WI38 (cell line): Measurements from ENCODE around the gene C1QTNF5.

ENCODE experiments used
- H3K4me3 ChIP-seq: 2 replicates; pipeline ENCODE4 v1.5.1; 2011; ENCODE audit warnings: low read depth, mild to moderate bottlenecking, control low read depth, low read length
- CTCF ChIP-seq: IDR thresholded peaks from 2 replicates; pipeline ENCODE4 v1.5.1; 2012; ENCODE audit warnings: low read depth, mild to moderate bottlenecking, control low read depth, low read length

Gene C1QTNF5

GRCh38 chr11:119337581-119338317, 2.9 kb downstream of the C1QTNF5 start:
- H3K4me3 ChIP-seq = peak overlapping the region; percentile 64
- no peak for TF ChIP-seq CTCF

- peak overlapping the region; percentile 64 for H3K4me3 ChIP-seq
- no peak for TF ChIP-seq CTCF
These were observed 3.8 kb downstream of the C1QTNF5 start for GRCh38 chr11:119336744-119337469.

- no peak for TF ChIP-seq CTCF
- 0 out of 2 replicates have a peak overlapping the region, but pooled peaks have one; percentile 89 for H3K4me3 ChIP-seq
These were observed 4.8 kb downstream of the C1QTNF5 start for GRCh38 chr11:119335655-119336543.

- TF ChIP-seq CTCF = no peak
- H3K4me3 ChIP-seq = peak overlapping the region; percentile 89
These were observed 5.5 kb downstream of the C1QTNF5 start for GRCh38 chr11:119335091-119335654.

- no peak for TF ChIP-seq CTCF
- peak within 1 kb of the TSS; percentile 89 for H3K4me3 ChIP-seq
These were observed 6.3 kb downstream of the C1QTNF5 start, which contains the start of gene RNF26 for GRCh38 chr11:119334174-119334930. Gene RNF26, plus strand, starts transcription at chr11:119334527. Its CDS starts 596 bp downstream, at chr11:119335123.

- TF ChIP-seq CTCF = no peak
- H3K4me3 ChIP-seq = no peak overlapping the region
These were observed 8.4 kb downstream of the C1QTNF5 start for GRCh38 chr11:119332111-119332765.
